Stimulated activated naive CD4-positive, alpha-beta T cell (primary cell): Measurements from ENCODE around the gene RPS21.

Experiments
- DNase-seq, 6 experiments: peaks; one replicate each; lab custom pipeline; 2025; lab: John Stamatoyannopoulos, UW

Gene RPS21

DNA sequence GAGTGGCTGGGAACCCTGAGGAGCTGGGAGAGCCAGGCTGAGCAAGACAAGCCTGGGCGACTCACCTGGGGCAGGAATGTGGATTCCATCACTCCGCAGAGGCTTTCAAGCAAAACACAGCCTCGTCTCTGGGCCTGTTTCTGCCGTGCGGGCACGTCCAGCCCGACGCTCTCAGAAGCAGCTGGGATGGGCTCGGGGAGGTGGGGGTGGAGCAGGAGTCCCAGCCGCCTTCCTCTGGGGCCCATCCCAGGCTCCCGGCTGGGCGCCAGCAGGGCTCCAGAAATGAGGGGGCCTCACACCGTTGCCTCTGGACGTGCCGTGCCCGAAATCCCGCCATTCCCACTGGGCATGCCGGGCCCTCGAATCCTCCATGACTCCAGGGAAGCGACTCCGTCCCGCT is 8.7 kb upstream of the RPS21 start:
- no peak for DNase-seq

- DNase-seq, result no peak
Observed at GRCh38 chr20:62381202-62381797, 5.6 kb upstream of the RPS21 start.

DNA sequence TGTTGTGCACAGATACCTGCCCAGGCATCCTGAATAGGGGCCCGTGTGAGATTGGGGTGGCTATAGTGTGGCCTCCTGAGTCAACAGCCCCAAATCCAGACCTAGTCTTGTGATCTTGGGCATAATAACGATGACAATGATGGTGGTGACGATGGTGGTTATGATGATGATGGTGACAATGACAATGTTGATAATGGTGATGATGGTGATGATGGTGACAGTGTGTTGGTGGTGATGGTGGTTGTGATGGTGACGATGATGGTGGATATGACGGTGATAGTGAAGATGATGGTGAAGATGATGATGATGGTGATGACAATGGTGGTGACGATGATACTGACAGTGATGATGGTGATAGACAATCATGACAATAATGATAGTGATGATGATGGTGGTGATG is 5.1 kb upstream of the RPS21 start:
- DNase-seq, result no peak

GRCh38 chr20:62382306-62383198 is 4.4 kb upstream of the RPS21 start:
- DNase-seq, result peak; percentile 51 to 79 (median 70)

DNA sequence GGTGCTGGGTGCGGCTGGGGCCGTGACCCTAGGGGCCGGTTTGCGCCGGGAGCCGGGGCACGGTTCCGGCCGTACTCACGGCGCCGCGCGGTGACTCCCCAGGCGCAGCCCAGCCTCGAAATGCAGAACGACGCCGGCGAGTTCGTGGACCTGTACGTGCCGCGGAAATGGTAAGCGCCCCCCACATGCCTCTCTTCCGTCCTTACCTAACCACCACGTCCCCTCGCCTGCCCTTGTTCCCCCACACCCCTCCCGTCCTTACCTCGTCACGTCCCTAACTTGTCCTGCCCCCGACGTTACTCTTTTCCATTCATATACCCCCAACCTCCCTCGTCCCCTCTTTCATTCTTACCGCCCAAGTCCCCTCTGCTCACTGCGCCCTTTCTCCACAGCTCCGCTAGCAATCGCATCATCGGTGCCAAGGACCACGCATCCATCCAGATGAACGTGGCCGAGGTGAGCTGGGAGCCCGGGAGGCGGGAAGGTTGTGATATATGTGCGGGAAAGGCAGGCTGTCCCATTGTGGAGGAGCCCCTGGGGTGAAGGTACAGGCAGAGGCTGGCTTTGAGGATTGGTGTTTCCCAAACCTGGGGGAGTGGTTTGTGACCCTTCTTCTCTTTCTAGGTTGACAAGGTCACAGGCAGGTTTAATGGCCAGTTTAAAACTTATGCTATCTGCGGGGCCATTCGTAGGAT is 463 bp downstream of the RPS21 start:
- peak in 1 of 6 experiments; percentile 34 for DNase-seq

DNA sequence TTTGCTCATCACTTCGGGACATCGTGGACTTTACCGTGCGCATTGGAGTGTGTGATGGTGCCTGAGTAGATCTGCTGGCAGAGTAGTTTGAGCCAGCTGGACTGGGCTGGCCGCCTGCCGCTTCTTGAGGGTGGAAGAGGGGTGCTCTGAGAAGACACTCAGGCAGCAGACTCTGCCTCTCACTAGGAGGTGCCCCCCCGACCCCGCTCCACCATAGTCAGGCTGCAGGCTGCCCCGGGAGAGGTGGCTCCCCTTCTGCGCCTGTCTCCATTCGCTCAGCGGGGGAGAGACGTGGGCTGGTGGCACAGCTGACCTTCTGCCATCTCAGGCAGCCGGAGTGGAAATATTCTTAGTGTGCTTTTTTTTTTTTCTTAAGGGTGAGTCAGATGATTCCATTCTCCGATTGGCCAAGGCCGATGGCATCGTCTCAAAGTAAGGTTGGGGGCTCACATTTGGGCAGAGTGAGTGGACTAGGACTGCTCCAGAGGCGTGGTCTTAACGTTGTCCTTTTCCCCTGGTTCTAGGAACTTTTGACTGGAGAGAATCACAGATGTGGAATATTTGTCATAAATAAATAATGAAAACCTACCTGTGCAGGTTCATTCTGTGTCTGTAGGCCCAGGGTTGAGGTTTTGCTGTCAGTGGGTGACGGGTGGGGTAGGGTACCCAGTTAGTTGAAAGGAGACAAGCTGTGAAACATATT is 1.2 kb downstream of the RPS21 start:
- DNase-seq, result no peak

DNA sequence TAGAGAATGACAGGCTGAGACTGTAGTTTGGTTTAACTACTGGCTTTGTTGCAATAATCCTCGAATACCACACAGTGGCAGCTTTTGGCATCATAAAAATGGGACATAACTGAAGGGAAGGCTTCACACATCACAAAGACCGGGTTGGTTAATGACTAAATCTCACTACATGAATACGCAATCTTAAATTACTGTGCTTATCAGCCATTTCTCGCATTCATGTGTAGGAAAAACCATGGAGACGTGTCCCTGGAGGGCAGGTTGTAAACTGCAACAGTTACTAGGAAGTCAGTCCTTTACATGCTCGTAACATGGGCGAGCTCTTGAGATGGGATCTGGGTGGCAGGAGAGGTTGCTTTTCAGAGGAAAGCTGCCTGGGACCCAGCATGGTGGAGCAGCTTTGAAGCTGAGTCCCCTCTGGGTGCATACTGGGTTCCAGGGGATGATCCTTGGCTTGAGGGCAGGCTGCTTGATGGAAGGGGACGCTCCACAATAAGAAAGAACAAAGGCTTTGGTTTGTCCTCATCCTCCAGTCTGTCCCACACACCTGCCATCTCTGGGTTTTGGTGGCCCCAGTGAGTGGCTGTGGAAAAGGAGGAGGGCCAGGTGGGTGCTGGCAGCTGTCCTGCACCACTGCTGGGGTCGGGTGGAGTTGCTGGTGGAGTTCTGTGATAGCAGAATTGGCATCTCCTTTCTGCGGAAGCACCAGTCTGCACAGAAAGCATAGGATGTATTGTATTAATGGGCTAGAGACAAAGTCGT is 2.1 kb downstream of the RPS21 start:
- no peak for DNase-seq

DNA sequence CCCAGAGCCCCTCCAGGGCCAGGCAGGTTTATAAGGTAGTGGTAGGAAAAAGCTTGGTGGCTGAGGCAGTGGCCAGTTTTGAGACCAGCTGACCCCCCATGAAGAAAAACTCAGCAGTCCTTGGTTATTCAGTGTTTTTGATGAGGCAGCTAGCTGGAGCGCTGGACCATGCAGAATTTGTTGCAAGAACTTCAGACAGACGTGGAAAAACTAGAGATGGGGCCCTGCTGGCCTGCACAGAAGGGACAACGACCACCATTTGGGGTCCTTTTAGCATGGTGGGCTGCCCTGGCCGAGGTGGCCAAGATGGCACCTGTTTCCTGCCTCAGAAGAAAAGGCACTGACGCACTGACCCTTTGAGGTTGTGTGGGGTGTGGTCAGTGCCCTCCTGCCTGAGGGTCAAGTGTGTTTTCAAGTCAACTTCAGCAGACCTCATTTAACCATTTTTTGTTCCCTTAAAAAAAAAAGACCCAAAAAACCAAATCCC is 2.7 kb downstream of the RPS21 start:
- DNase-seq, result no peak

- no peak for DNase-seq
Observed at GRCh38 chr20:62390317-62391164, 3.6 kb downstream of the RPS21 start.

GRCh38 chr20:62391165-62392076 is 4.5 kb downstream of the RPS21 start:
- DNase-seq, result no peak

GRCh38 chr20:62392077-62392418 is 5.1 kb downstream of the RPS21 start:
- no peak for DNase-seq

DNA sequence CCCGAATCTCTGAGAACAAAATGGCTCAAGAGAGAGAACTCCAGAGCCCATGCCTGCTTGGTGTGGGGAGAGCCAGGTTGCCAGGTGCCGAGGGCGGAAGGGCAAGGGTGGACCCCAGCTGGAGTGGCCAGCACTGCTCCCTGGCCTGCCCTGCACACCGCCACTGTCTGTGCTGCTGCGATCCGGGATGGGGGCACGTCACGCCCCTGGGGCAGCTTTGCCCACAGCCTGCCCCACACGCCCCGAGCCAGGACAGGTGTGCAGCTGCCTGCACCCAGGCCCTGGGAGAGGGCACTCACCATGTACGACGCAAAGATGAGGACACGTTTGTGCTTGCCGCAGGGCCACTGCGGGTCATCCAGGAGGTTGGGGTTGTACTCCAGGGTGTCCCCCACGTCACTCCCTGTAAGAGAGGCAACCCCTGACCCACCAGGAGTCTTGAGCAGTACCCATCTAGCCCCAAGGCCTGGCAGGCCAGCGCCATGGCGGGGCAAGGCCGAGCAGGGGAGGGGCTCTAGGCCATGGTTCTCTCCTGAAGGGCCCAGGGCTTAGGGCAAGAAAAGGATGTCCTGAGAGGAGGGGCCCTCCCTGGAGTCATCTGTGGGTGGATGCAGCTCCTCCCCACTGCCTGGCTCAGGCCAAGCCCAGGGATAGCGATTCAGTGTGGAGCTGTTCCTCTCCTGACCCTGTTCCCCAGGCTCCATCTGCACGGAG is 5.9 kb downstream of the RPS21 start:
- DNase-seq, result no peak

- DNase-seq, result no peak
Observed at GRCh38 chr20:62393335-62393665, 6.4 kb downstream of the RPS21 start.

DNA sequence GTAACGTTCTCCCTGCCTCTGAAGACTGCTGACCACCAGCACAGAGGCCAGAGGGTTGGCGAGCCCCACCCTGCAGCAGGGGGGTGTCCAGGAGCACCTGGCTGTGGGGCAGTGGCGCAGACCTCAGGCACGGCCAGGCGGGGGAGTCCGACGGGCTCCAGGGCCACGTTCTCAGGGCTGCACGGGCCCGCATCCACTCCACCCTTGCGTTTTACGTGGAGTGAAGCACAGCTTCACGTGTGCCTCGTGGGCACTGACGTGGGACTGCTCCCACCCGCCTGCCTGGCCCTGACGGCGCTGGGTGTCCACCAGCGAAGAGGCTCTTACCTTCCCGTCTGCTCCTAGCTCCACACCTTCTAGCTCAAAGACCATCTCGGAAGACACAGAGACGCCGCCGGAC is 6.9 kb downstream of the RPS21 start:
- no peak for DNase-seq

DNA sequence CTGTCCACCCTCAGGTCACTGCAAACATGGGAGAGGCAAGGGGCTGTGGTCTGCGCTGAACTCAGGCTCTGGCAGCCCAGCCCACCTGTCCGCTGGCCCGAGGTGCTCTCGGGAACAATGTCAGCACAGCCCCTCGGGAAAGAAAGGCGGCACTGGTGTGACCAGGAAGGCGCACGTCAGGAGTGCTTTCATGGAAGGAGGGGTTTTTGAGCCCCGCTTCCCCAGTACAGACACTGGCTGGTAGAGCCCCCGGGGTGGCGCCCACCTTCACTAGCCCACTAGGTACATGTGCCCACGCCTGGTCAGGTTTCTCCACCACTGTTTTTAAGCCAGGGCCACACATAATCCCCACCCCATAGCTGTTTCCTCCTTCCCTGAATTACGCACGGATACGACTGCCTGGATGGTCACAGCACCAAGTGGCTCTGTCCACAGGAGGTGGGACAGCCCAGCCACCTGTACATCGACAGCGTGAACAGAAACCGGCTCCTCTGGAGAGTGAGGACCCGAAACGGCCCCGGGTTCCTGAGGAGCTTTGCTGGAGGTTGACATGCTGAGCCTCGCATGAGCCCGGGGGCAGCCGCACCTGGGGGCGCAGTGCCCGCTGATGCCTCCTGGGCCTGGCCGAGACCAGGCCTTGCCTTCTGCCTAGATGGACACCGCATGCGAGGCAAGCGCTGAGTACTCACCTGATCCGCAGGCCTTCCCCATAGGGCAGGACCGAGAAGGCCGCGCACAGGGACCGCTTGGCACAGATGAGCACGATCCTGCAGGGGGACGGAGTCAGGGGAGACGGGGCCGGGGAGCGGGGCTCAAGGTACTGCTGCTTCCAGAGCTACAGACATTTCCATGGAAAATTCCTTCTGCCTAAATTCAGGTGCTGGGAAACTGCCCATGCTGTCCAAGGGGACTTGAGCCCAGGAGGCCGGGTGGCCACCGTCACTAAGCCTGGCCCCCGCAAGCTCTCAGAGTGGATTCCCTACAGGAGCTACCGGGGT is 7.6 kb downstream of the RPS21 start:
- DNase-seq, result no peak

DNA sequence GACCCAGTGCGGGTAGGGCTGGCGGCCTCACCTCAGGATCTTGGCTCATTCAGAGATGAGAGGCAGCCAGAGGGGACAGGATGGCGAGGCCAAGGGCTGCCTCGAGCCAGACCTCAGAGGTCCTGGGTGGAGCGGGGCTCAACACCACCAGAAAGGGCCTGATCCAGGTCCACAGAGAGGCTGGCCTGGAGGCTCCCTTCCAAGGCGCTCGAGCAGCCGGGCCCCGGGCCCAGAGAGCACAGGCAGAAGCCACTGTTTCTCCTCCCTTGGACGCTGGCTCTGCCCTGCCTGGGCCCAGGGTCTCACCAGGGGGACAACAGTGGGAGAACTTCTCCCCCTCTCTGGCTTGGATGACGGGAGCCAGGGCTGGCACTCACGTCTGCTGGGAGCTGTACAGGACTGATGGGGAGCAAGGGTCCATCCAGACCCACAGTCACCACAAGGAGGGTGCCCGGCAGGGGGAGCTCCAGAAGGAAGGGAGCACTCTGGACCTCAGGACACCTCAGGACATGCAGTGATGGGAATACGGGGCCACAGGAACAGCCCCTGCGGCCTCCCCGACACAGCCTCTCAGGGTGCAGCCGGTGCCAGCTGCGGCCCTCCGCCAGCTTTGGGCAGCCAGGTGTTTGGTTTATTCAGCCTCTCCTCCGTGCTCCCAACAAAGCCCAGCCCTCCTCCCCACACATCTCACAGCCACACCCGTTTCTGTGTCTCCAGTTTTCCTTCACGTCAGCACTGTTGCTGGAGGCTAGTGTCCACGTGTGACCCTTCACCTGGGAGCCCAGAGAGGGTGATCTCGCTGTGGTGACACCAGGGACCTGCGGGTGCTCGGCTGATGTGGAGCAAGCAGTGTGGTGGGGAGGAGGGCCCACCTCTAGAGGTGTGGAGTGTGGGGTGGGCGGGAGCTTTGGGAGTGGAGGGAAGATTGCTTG is 8.7 kb downstream of the RPS21 start:
- DNase-seq, result no peak
